ENCODE measurements around the gene RBM38. TPM values are rescaled to one million over a fixed set of nuclear protein-coding genes. Genes with fewer than 3 reads are reported as not detected.

Gene RBM38
- total RNA-seq = 4.9 and 8.6 TPM in 2 replicates

DNA sequence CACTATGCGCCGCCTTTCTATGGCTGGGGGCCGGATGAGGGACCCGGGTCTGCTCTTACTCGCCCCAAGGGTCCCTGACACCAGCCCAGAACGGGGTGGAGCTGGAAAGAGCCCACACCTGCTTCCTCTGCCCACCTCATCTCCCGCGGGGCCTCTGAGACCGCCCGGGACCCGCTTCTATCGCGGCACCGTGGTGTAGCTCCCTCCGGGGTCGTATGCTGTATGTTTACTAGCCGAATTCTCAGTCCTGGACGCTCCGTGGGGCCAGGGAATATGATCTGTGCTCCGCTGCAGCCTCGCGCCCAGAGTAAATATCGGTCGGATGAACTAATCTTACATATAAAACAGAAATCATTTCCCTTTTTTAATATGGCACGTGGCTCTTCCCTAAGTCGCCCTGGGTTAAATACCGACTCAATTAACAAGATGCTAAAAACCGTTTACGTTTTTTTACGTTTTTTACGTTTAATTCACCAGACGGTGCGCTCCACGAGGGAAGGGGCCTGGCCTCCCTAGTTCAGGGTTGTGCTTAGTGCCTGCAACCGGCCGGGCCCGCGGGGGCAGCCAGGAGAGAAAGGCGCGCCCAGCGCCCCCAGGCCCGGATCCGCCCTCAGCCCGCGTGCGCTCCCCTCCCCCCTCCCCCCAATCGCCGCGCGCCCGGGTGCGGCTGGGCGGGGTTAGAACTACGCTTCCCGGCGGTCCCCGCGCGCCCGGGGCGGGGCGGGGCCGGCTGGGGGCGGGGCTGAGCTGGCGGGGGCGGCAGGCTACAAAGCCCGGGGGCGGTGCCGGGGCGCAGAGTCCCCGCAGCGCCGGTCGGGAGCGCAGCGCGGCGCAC lies at the start of gene RBM38:
Gene RBM38 (plus strand): TSS at position 793 of the 835 bp plus-strand sequence. CDS start 186 bp downstream, outside the sequence.

DNA sequence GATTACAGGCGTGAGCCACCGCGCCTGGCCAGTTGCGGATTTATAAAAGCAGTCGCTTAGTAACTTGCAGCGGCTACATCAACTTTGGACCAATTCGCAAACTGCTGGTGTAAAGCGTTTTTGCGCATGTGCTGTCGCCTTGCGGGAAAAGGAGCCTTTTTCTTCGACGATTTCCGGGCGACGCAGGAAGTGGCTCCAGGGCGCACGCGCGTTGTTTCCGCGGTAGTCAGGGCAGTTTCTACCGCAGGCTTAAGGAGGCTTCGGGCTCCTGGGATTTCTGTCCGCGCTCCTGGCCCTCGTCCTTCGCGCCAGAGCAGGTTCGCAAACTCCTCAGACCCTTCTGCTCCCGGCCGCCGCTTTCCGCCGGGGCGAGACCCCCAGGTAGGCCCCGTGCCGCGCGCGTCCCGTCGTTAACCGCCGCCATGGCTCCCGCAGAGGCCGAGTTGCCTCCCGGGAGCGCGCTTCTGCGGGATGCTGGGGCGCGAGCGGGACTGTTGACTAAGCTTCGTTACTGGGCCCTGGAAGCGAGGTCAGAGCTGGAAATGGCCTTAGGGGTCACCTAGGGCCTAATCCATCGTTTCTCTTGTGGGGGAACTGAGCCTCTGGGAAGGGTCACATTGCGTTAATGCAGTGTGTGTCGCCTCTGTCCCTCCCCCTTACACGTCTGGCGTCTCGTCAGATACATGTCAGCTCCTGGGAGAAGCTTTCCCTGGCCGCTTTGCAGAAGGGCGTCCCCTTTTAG lies 40.0 kb upstream of the RBM38 start, which contains the start of gene RAE1:
Gene RAE1 (plus strand): TSS at position 214 of the 742 bp plus-strand sequence. CDS start 2,784 bp downstream, outside the sequence.

Other genes with a start within 250 kb of the RBM38 start
- not detected in 2 replicates for gene BMP7, start 124.8 kb upstream of the RBM38 start, total RNA-seq
- gene SPO11, start 61.6 kb upstream of the RBM38 start, total RNA-seq = not detected in 2 replicates
- gene RAE1, start 40.1 kb upstream of the RBM38 start, total RNA-seq = 41.2 and 52.2 TPM in 2 replicates
- gene CTCFL, start 133.7 kb downstream of the RBM38 start, total RNA-seq = not detected in 2 replicates
- gene PCK1, start 169.7 kb downstream of the RBM38 start, total RNA-seq = not detected in 2 replicates
- gene ZBP1, start 229.0 kb downstream of the RBM38 start, total RNA-seq = not detected in 2 replicates